Chondrocyte (in vitro differentiated cells): ENCODE data around the gene ARHGAP27. TPM values are rescaled to one million over a fixed set of nuclear protein-coding genes. Genes with fewer than 3 reads are reported as not detected.
"Not testable (repeated sequence)": the region's sequence is repeated elsewhere in the genome, so short reads cannot be mapped to it uniquely, and the experiment has no call there.

Source experiments
- DNase-seq: peaks from one replicate; pipeline ENCODE4 v3.0.0; 2021; ENCODE audit warnings: mixed read lengths, low spot score
- H3K27ac Mint-ChIP-seq: one replicate; pipeline ENCODE4 v1.8.0; 2021; ENCODE audit warnings: mild to moderate bottlenecking, moderate library complexity, mixed read lengths; ENCODE audit not compliant: unreplicated experiment
- H3K27me3 Mint-ChIP-seq: 2 replicates; pipeline ENCODE4 v1.8.0; 2021; ENCODE audit warnings: low read depth, mixed read lengths
- H3K36me3 Mint-ChIP-seq: 2 replicates; pipeline ENCODE4 v1.8.0; 2021; ENCODE audit warnings: low read depth, mixed read lengths
- H3K4me1 Mint-ChIP-seq: 2 replicates; pipeline ENCODE4 v1.8.0; 2021; ENCODE audit warnings: low read depth, mild to moderate bottlenecking, mixed read lengths
- H3K4me3 Mint-ChIP-seq: one replicate; pipeline ENCODE4 v1.8.0; 2021; ENCODE audit warnings: mild to moderate bottlenecking, moderate library complexity, mixed read lengths; ENCODE audit not compliant: unreplicated experiment
- H3K9me3 Mint-ChIP-seq: 2 replicates; pipeline ENCODE4 v1.8.0; 2021; ENCODE audit warnings: low read depth, mixed read lengths
- CTCF ChIP-seq: fragments of 200-600 bp; sonication (generic); IDR thresholded peaks from 2 replicates; pipeline ENCODE4 v1.5.0; 2021; ENCODE audit warnings: antibody characterized with exemption, mild to moderate bottlenecking, moderate library complexity
- total RNA-seq: library from RNA; stranded (reverse); gene quantifications from 3 replicates; pipeline ENCODE4 v1.2.1, GENCODE V29; 2021

Gene ARHGAP27
- total RNA-seq, 1 donor from 2014 or later = 2.0 TPM

DNA sequence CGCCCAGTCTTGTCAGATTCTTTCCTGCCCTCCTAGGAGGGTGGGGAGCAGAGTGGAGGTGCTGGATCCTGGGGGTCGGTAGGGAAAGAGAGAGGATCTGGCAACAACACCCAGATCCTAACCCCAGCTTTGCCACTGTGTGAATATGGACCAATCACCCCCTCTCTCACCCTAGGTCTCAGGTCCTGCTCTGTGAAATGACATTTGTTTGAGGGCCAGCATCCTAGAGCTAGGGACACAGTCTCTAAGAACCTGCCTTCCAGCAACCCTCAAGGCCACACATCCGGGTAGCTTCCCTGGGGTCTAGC, 87.5 kb downstream of the ARHGAP27 start:
- H3K36me3 Mint-ChIP-seq = no peaks in the 10 kb centered on the region
- H3K27ac Mint-ChIP-seq = peak overlapping the region; percentile 20
- DNase-seq = no peak
- no peak overlapping the region for H3K4me3 Mint-ChIP-seq
- H3K27me3 Mint-ChIP-seq = no peaks in the 10 kb centered on the region
- peaks cover 3% of the 10 kb centered on the region for H3K9me3 Mint-ChIP-seq
- no peak for TF ChIP-seq CTCF
- H3K4me1 Mint-ChIP-seq = peaks cover 28% of the 10 kb centered on the region

DNA sequence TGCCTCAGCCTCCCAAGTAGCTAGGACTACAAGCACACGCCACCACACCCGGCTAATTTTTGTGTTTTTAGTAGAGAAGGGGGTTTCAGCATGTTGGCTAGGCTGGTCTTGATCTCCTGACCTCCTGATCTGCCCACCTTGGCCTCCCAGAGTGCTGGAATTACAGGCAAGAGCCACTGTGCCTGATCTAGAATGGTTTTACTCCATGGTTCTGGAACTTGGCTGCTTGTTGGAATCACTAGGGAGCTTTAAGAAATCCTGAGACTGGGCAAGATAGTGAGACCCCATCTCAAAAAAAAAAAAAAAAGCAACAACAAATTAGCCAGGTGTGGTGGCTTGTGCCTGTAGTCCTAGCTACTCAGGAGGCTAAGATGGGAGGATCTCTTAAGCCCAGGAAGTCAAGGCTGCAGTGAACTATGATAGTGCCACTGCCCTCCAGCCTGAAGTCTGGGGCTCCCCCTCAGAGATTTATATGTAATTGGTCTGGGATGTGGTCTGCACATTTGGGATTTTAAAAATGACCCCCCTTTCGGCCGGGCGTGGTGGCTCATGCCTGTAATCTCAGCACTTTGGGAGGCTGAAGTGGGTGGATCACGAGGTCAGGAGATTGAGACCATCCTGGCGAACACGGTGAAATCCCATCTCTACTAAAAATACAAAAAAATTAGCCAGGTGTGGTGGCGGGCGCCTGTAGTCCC, 88.6 kb downstream of the ARHGAP27 start:
- not testable (repeated sequence) for H3K9me3 Mint-ChIP-seq, H3K27me3 Mint-ChIP-seq, H3K36me3 Mint-ChIP-seq, H3K27ac Mint-ChIP-seq, DNase-seq, H3K4me3 Mint-ChIP-seq
- H3K4me1 Mint-ChIP-seq = peaks cover 30% of the 10 kb centered on the region

Other genes starting within 250 kb of the ARHGAP27 start
- gene FMNL1, start 211.0 kb downstream of the ARHGAP27 start, total RNA-seq = 0.89 to 2.0 TPM (median 1.8 TPM) in 3 replicates
- not detected in 3 replicates for gene SPATA32, start 170.8 kb downstream of the ARHGAP27 start, total RNA-seq
- gene MAP3K14, start 115.8 kb downstream of the ARHGAP27 start, total RNA-seq = 3.9 to 8.6 TPM (median 5.2 TPM) in 3 replicates
- gene PLEKHM1, start 57.9 kb upstream of the ARHGAP27 start, total RNA-seq = 30.8 to 37.3 TPM (median 31.3 TPM) in 3 replicates